GM06990 (cell line): ENCODE results near the gene DSE.
"Not testable (repeated sequence)": the region's sequence is repeated elsewhere in the genome, so short reads cannot be mapped to it uniquely, and the experiment has no call there.

Experiments used
- DNase-seq: peaks from one replicate; pipeline ENCODE4 v3.0.0-alpha.2; 2011; ENCODE audit not compliant: insufficient read length; ENCODE audit errors: extremely low read depth
- H3K27me3 ChIP-seq: replicated peaks from 2 replicates; pipeline ENCODE4 v1.6.0; 2011; ENCODE audit warnings: low read length; ENCODE audit not compliant: control insufficient read depth, insufficient read depth
- H3K36me3 ChIP-seq: 2 replicates; pipeline ENCODE4 v1.5.1; 2011; ENCODE audit warnings: low read length; ENCODE audit not compliant: control insufficient read depth, insufficient read depth
- H3K4me3 ChIP-seq: replicated peaks from 2 replicates; pipeline ENCODE4 v1.5.1; 2011; ENCODE audit warnings: low read depth, mild to moderate bottlenecking, control low read depth, low read length
- CTCF ChIP-seq: IDR thresholded peaks from 2 replicates; pipeline ENCODE4 v1.5.1; 2011; ENCODE audit warnings: low read length, control low read depth, mild to moderate bottlenecking, inconsistent platforms; ENCODE audit not compliant: insufficient read depth, poor library complexity, severe bottlenecking

The DSE gene

GRCh38 chr6:116370760-116371119 lies at the start of gene DSE:
DSE (plus strand) TSS chr6:116370947; CDS start chr6:116399251, 28,304 bp downstream.
- DNase-seq = peak; percentile 89

GRCh38 chr6:116321933-116322332 lies 48.8 kb upstream of the DSE start:
- H3K27me3 ChIP-seq, H3K4me3 ChIP-seq, H3K36me3 ChIP-seq, DNase-seq: not testable (repeated sequence)

More at GRCh38 chr6:116370760-116371119, at the start of gene DSE:
- no peak for TF ChIP-seq CTCF
- Histone ChIP-seq H3K4me3 (peak within 1 kb of the TSS; percentile 79), H3K27me3 (no peaks in the 10 kb centered on the region), H3K36me3 (no peaks in the 10 kb centered on the region)

GRCh38 chr6:116323863-116324262 lies 46.9 kb upstream of the DSE start:
- TF ChIP-seq CTCF = no peak
- Histone ChIP-seq H3K4me3 (no peak overlapping the region), H3K36me3 (no peaks in the 10 kb centered on the region), H3K27me3 (no peaks in the 10 kb centered on the region)
- no peak for DNase-seq

GRCh38 chr6:116325634-116326132 lies 45.1 kb upstream of the DSE start:
- H3K36me3 ChIP-seq, DNase-seq, H3K4me3 ChIP-seq, H3K27me3 ChIP-seq: not testable (repeated sequence)

GRCh38 chr6:116326181-116326671 lies 44.5 kb upstream of the DSE start:
- Histone ChIP-seq H3K27me3 (no peaks in the 10 kb centered on the region), H3K36me3 (no peaks in the 10 kb centered on the region), H3K4me3 (no peak overlapping the region)
- no peak for DNase-seq
- TF ChIP-seq CTCF = no peak

GRCh38 chr6:116326996-116327395 lies 43.8 kb upstream of the DSE start:
- DNase-seq = no peak
- no peak for TF ChIP-seq CTCF
- no peaks in the 10 kb centered on the region for H3K36me3 ChIP-seq
- H3K27me3 ChIP-seq = no peaks in the 10 kb centered on the region
- no peak overlapping the region for H3K4me3 ChIP-seq
